HL-60 (cell line): Measurements from ENCODE around the gene GOLGA8S.
"Not testable (repeated sequence)": the region's sequence is repeated elsewhere in the genome, so short reads cannot be mapped to it uniquely, and the experiment has no call there.

Experiments
- DNase-seq, 2 experiments: peaks; one replicate each; pipeline ENCODE4 v3.0.0-alpha.2; 2010 to 2020; ENCODE audit warnings: low read depth in 1 of 2, low spot score in 1 of 2
- H3K27ac ChIP-seq: fragments of 250-450 bp; sonication (Bioruptor Pico); replicated peaks from 2 replicates; pipeline ENCODE4 v1.5.1; 2020; ENCODE audit warnings: mild to moderate bottlenecking, moderate library complexity
- H3K27me3 ChIP-seq: fragments of 250-450 bp; sonication (Bioruptor Pico); 2 replicates; pipeline ENCODE4 v1.5.1; 2021; ENCODE audit warnings: mild to moderate bottlenecking, moderate library complexity; ENCODE audit not compliant: insufficient read depth, poor library complexity, severe bottlenecking
- H3K4me3 ChIP-seq: replicated peaks from 2 replicates; pipeline ENCODE4 v1.5.1; 2011; ENCODE audit warnings: mild to moderate bottlenecking, control low read depth, low read length; ENCODE audit not compliant: insufficient read depth
- CTCF ChIP-seq: IDR thresholded peaks from one replicate; pipeline ENCODE4 v1.5.1; 2011; ENCODE audit warnings: low read length, control low read depth, inconsistent platforms; ENCODE audit not compliant: insufficient read depth
- GABPA ChIP-seq: IDR thresholded peaks from 2 replicates; pipeline ENCODE4 v1.6.1; 2012; ENCODE audit warnings: low read depth
- POLR2AphosphoS5 ChIP-seq: IDR thresholded peaks from 2 replicates; pipeline ENCODE4 v1.6.1; 2012; ENCODE audit warnings: low read depth
- REST ChIP-seq: IDR thresholded peaks from 2 replicates; pipeline ENCODE4 v1.6.1; 2012; ENCODE audit warnings: low read depth; ENCODE audit not compliant: insufficient replicate concordance
- SPI1 ChIP-seq: IDR thresholded peaks from 2 replicates; pipeline ENCODE4 v1.6.1; 2012; ENCODE audit warnings: low read depth, mild to moderate bottlenecking, borderline replicate concordance

The GOLGA8S gene

GRCh38 chr15:23402544-23402943 is 48.0 kb downstream of the GOLGA8S start:
- DNase-seq = no peak
- Histone ChIP-seq H3K27me3 (no peaks in the 10 kb centered on the region), H3K4me3 (no peak overlapping the region), H3K27ac (no peak overlapping the region)
- no peak for TF ChIP-seq SPI1
- TF ChIP-seq REST = no peak
- no peak for TF ChIP-seq CTCF
- no peak for TF ChIP-seq GABPA
- no peak for TF ChIP-seq POLR2AphosphoS5

- Histone ChIP-seq H3K27me3 (no peaks in the 10 kb centered on the region), H3K4me3 (no peak overlapping the region), H3K27ac (no peak overlapping the region)
- no peak for TF ChIP-seq CTCF
- no peak for TF ChIP-seq REST
- no peak for TF ChIP-seq GABPA
- TF ChIP-seq POLR2AphosphoS5 = no peak
- no peak for DNase-seq
Measured at GRCh38 chr15:23403550-23403949, 49.0 kb downstream of the GOLGA8S start.

- H3K27ac ChIP-seq = no peak overlapping the region
- no peaks in the 10 kb centered on the region for H3K27me3 ChIP-seq
- H3K4me3 ChIP-seq = no peak overlapping the region
- DNase-seq = no peak
- TF ChIP-seq REST = no peak
- TF ChIP-seq CTCF = no peak
- no peak for TF ChIP-seq POLR2AphosphoS5
- TF ChIP-seq GABPA = no peak
- TF ChIP-seq SPI1 = no peak
Measured at GRCh38 chr15:23411841-23412240, 57.3 kb downstream of the GOLGA8S start.

- H3K27me3 ChIP-seq, DNase-seq, H3K4me3 ChIP-seq, H3K27ac ChIP-seq: not testable (repeated sequence)
Measured at GRCh38 chr15:23412881-23413600, 58.5 kb downstream of the GOLGA8S start.
